ENCODE data around the gene NOL3.

DNA sequence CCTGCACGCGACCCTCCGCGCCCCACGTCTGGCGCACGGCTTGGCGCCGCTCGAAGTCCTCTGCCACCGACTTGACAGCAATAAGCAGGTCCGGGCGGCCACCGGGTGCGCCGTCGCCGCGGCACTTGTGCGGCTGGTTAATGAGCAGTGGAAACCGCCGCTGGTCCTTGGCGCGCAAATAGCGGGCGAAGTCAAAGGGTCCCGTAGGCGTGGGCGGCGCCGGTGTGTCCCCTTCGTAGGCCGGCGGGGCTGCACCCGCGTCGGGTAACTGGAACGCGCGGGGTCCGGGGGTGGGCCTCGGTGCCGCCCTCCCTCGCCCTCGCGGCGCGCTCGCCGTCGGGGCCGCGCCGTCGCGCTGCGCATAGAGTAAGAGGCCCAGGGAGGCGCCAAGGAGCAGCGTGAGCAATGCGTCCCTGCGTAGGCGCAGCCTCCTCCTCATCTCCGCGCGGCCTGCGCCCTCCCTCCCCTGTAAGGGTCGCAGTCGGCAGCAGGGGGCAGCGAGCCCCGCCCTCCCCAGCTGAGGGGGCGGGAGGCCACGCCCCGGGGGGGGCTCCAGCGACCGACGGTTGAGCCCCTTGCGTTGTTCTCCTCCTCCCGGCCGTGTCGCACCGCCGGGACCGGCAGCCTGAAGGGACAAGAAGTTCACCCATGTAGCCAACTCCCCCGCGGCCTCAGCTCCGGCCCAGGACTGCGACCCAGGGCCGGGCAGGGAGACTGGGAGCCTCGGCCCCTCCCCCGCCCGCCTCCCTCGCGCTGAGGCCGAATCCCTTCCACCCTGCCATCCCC, 20.1 kb upstream of the NOL3 start:
- TF ChIP-seq CTCF (IDR thresholded peaks at IDR 0.05) (peak in 2 of 6 experiments; percentile 5 to 6), POLR2A (IDR thresholded peaks at IDR 0.05) (no peak)
